Neural progenitor cell (in vitro differentiated cells): ENCODE data around the gene RELCH.

Source experiments
- EZH2 ChIP-seq: fragments of 200-600 bp; sonication (generic); IDR thresholded peaks from 2 replicates; pipeline ENCODE4 v1.6.1; 2017; ENCODE audit warnings: antibody characterized with exemption, mild to moderate bottlenecking, moderate library complexity
- EZH2phosphoT487 ChIP-seq: fragments of 200-600 bp; sonication (generic); IDR thresholded peaks from 2 replicates; pipeline ENCODE4 v1.6.1; 2017; ENCODE audit warnings: antibody characterized with exemption
- TF ChIP-seq, protein P1 (sequence below): fragments of 200-600 bp; sonication (generic); IDR thresholded peaks from 2 replicates; pipeline ENCODE4 v1.5.1; 2017; ENCODE audit warnings: antibody characterized with exemption, mild to moderate bottlenecking

- TF ChIP-seq, protein P1, sequence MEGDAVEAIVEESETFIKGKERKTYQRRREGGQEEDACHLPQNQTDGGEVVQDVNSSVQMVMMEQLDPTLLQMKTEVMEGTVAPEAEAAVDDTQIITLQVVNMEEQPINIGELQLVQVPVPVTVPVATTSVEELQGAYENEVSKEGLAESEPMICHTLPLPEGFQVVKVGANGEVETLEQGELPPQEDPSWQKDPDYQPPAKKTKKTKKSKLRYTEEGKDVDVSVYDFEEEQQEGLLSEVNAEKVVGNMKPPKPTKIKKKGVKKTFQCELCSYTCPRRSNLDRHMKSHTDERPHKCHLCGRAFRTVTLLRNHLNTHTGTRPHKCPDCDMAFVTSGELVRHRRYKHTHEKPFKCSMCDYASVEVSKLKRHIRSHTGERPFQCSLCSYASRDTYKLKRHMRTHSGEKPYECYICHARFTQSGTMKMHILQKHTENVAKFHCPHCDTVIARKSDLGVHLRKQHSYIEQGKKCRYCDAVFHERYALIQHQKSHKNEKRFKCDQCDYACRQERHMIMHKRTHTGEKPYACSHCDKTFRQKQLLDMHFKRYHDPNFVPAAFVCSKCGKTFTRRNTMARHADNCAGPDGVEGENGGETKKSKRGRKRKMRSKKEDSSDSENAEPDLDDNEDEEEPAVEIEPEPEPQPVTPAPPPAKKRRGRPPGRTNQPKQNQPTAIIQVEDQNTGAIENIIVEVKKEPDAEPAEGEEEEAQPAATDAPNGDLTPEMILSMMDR: no peak
- TF ChIP-seq EZH2 (no peak), EZH2phosphoT487 (no peak)
These were observed 77.9 kb downstream of the RELCH start for GRCh38 chr18:62264984-62265383.
